ENCODE results near the gene IGF1R. TPM values are rescaled to one million over a fixed set of nuclear protein-coding genes. Genes with fewer than 3 reads are reported as not detected.

The IGF1R gene
- total RNA-seq, 1 experiment from 2014 or later = 51.6 TPM

DNA sequence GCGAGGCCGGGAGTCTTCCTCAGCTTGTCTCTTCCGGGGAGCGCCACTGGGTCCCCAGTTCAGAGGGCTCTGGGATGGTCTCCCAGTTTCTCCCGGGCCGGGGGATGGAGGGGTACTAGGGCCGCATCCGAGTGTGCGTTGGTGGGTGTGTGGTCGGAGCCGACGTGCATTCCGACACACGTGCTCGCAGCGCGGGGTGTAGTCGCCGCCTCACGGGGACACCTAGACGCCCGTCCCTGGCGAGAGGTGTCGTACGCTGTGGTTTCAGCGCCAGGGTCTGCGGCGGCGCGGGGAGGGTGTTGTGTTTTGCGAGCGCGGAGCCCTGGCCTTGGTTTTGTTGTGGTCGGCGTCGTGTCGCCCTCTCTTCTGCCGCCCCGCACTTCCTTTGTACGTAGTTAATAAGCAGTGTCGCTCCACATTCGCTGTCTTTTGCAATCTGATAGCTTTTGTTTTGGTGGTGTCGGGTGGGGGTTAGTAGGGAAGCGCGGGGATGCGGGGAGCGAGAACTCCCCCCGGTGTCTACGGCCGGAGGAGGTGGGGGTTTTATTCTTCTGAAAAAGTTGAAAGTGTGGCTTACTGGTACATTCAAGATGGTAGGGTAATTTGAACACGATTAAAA, 2.2 kb downstream of the IGF1R start:
- CTCF ChIA-PET = no interaction called here
- POLR2A ChIA-PET = interaction anchor here (0.9 kb wide), 1 partner anchor 21 kb away, joined by 3 read pairs; no protein-coding TSS in a partner anchor
- intact Hi-C loops (cut with micrococcal nuclease; ENCODE audit: unreplicated experiment) = loop anchor here (2.0 to 10.0 kb wide), 3 partner anchors 20 to 424 kb away; no protein-coding TSS in a partner anchor
- DNase-seq = peak in 1 of 2 experiments; percentile 51
- no TSS peak for BruUV-seq (replicated peaks)
- Histone ChIP-seq H3K27me3 (replicated peaks; ENCODE audit: control insufficient read depth, insufficient read depth, low read length) (no peaks in the 10 kb centered on the region), H3K4me3 (ENCODE audit: low read depth, low read length) (peak overlapping the region; percentile 83), H3K9me3 (no peaks in the 10 kb centered on the region), H3K36me3 (ENCODE audit: control insufficient read depth, insufficient read depth, low read length) (no peaks in the 10 kb centered on the region), H3K4me1 (peaks cover 29% of the 10 kb centered on the region)
- Mint-ChIP-seq H3K9me3 (ENCODE audit: unreplicated experiment) (no peaks in the 10 kb centered on the region), H3K36me3 (ENCODE audit: insufficient read depth, unreplicated experiment) (peaks cover 15% of the 10 kb centered on the region), H3K4me1 (ENCODE audit: low read depth, unreplicated experiment) (peaks cover 24% of the 10 kb centered on the region), H3K4me3 (ENCODE audit: unreplicated experiment) (peak overlapping the region; percentile 93), H3K27me3 (ENCODE audit: insufficient read depth, unreplicated experiment) (no peaks in the 10 kb centered on the region), H3K27ac (ENCODE audit: unreplicated experiment) (peak overlapping the region; percentile 86)
- TF ChIP-seq, protein P1, sequence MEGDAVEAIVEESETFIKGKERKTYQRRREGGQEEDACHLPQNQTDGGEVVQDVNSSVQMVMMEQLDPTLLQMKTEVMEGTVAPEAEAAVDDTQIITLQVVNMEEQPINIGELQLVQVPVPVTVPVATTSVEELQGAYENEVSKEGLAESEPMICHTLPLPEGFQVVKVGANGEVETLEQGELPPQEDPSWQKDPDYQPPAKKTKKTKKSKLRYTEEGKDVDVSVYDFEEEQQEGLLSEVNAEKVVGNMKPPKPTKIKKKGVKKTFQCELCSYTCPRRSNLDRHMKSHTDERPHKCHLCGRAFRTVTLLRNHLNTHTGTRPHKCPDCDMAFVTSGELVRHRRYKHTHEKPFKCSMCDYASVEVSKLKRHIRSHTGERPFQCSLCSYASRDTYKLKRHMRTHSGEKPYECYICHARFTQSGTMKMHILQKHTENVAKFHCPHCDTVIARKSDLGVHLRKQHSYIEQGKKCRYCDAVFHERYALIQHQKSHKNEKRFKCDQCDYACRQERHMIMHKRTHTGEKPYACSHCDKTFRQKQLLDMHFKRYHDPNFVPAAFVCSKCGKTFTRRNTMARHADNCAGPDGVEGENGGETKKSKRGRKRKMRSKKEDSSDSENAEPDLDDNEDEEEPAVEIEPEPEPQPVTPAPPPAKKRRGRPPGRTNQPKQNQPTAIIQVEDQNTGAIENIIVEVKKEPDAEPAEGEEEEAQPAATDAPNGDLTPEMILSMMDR (IDR thresholded peaks at IDR 0.05; ENCODE audit: insufficient read depth in 1 of 2, low read depth in 1 of 2, low read length in 1 of 2, severe bottlenecking in 1 of 2, unreplicated experiment in 1 of 2) = no peak

DNA sequence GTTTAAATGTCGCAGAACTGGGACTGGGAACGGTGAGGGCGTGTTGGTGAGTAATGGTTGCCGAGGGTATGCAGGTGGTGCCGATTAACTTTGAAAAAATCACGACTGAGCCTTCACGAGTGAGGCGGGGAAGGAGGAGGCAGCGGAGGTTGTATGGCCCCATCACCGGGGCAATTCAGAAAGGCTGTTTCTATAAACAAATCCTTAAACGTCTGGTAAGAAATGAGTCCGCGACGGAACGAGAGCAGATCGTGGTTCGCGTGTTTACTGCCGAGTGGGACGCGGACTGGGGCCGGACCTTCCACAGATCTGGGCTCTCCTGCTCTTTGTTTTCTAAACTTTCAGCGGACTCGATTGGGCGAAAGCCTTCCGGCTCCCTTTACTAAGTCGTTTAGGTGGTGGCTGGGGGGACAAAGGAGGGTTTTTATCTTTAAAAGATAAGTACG, 2.7 kb downstream of the IGF1R start:
- Mint-ChIP-seq H3K36me3 (ENCODE audit: insufficient read depth, unreplicated experiment) (peaks cover 15% of the 10 kb centered on the region), H3K27ac (ENCODE audit: unreplicated experiment) (peak overlapping the region; percentile 86), H3K9me3 (ENCODE audit: unreplicated experiment) (no peaks in the 10 kb centered on the region), H3K4me3 (ENCODE audit: unreplicated experiment) (peak overlapping the region; percentile 93), H3K27me3 (ENCODE audit: insufficient read depth, unreplicated experiment) (no peaks in the 10 kb centered on the region), H3K4me1 (ENCODE audit: low read depth, unreplicated experiment) (peaks cover 24% of the 10 kb centered on the region)
- ChIA-PET CTCF (interaction anchor here (0.6 kb wide), 1 partner anchor 156 kb away, joined by 6 read pairs; no protein-coding TSS in a partner anchor), POLR2A (no interaction called here)
- DNase-seq = no peak
- peak overlapping the region; percentile 83 for H3K4me3 ChIP-seq (ENCODE audit: low read depth, low read length)
- H3K9me3 ChIP-seq = no peaks in the 10 kb centered on the region
- no peaks in the 10 kb centered on the region for H3K36me3 ChIP-seq (ENCODE audit: control insufficient read depth, insufficient read depth, low read length)
- H3K27me3 ChIP-seq (replicated peaks; ENCODE audit: control insufficient read depth, insufficient read depth, low read length) = no peaks in the 10 kb centered on the region
- peaks cover 29% of the 10 kb centered on the region for H3K4me1 ChIP-seq
- TF ChIP-seq, protein P1 (IDR thresholded peaks at IDR 0.05; ENCODE audit: insufficient read depth in 1 of 2, low read depth in 1 of 2, low read length in 1 of 2, severe bottlenecking in 1 of 2, unreplicated experiment in 1 of 2) = no peak
- intact Hi-C loops (cut with micrococcal nuclease; ENCODE audit: unreplicated experiment) = loop anchor here (2.0 to 10.0 kb wide), 3 partner anchors 20 to 424 kb away; no protein-coding TSS in a partner anchor
- BruUV-seq (replicated peaks) = no TSS peak

DNA sequence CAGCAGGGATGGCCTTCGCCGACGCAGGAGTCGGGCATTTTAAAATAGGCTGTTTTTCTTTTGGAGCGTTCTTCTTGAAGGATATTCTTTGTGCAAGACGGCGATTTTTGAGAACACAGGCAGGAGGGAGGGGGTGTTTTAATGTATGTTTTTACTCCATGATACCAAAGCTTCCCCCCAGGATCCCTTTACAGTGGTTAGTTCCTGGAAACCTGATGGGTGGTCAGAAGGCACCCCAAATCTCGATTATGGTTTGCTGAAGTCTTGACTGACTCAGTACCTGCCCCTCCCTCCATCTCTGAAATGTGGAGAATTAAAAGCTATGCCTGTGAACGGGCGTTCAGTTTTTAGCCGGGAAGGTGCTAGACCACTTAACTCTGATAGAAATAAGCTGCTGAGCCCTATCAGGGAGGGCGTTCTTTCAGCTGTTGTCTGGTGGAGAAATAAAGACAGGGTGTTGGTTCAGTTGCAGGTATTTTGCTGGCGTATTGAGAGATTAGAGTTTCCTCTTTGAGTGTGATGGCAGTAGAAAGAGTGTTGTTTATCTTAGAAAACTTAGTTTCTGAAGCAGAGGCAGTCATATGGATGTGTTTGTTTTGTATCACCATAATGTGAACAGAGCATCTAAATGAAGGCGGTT, 3.4 kb downstream of the IGF1R start:
- ChIA-PET CTCF (interaction anchor here (0.6 kb wide), 2 partner anchors 88 to 157 kb away, joined by 6 to 8 read pairs; no protein-coding TSS in a partner anchor), POLR2A (no interaction called here)
- H3K27me3 Mint-ChIP-seq (ENCODE audit: insufficient read depth, unreplicated experiment) = no peaks in the 10 kb centered on the region
- no peak overlapping the region; the same call in 1 of the 2 replicates for H3K4me3 ChIP-seq (ENCODE audit: low read depth, low read length)
- no peak for DNase-seq
- H3K9me3 Mint-ChIP-seq (ENCODE audit: unreplicated experiment) = no peaks in the 10 kb centered on the region
- peak overlapping the region; percentile 93 for H3K4me3 Mint-ChIP-seq (ENCODE audit: unreplicated experiment)
- H3K27ac Mint-ChIP-seq (ENCODE audit: unreplicated experiment) = no peak overlapping the region
- intact Hi-C loops (cut with micrococcal nuclease; ENCODE audit: unreplicated experiment) = loop anchor here (2.0 to 10.0 kb wide), 4 partner anchors 19 to 423 kb away; no protein-coding TSS in a partner anchor
- H3K4me1 Mint-ChIP-seq (ENCODE audit: low read depth, unreplicated experiment) = peaks cover 24% of the 10 kb centered on the region
- no peaks in the 10 kb centered on the region for H3K9me3 ChIP-seq
- peaks cover 15% of the 10 kb centered on the region for H3K36me3 Mint-ChIP-seq (ENCODE audit: insufficient read depth, unreplicated experiment)
- BruUV-seq (replicated peaks) = TSS peak; percentile 12
- no peaks in the 10 kb centered on the region for H3K27me3 ChIP-seq (replicated peaks; ENCODE audit: control insufficient read depth, insufficient read depth, low read length)
- no peaks in the 10 kb centered on the region for H3K36me3 ChIP-seq (ENCODE audit: control insufficient read depth, insufficient read depth, low read length)
- TF ChIP-seq, protein P1 (IDR thresholded peaks at IDR 0.05; ENCODE audit: insufficient read depth in 1 of 2, low read depth in 1 of 2, low read length in 1 of 2, severe bottlenecking in 1 of 2, unreplicated experiment in 1 of 2) = no peak
- H3K4me1 ChIP-seq = peaks cover 24% of the 10 kb centered on the region

Data from Caco-2 (cell line).